Activated CD4-positive, alpha-beta memory T cell treated with anti-CD3 and anti-CD28 coated beads, Interleukin-2, amount 10 ng/mL, durations not matched to agents 7 days and 5 days (primary cell): Measurements from ENCODE around the gene GAL3ST2. TPM values are rescaled to one million over a fixed set of nuclear protein-coding genes. Genes with fewer than 3 reads are reported as not detected.

Experiments
- CTCF ChIA-PET: fragments of 350-600 bp; sonication (Branson Sonifier 250); formaldehyde crosslinking; loops from one replicate; lab custom pipeline; 2021; ENCODE audit warnings: antibody characterized with exemption, inconsistent platforms; lab: Charles Lee
- POLR2A ChIA-PET: fragments of 350-600 bp; sonication (Branson Sonifier 250); formaldehyde crosslinking; loops from one replicate; lab custom pipeline; 2021; ENCODE audit warnings: antibody characterized with exemption; lab: Charles Lee
- DNase-seq: peaks from one replicate; pipeline ENCODE4 v3.0.0-alpha.2; 2020
- H3K27ac Mint-ChIP-seq: one replicate; pipeline ENCODE4 v1.8.0; 2021; ENCODE audit warnings: mild to moderate bottlenecking, mixed read lengths
- H3K27me3 Mint-ChIP-seq: one replicate; pipeline ENCODE4 v1.8.0; 2021; ENCODE audit warnings: mixed read lengths
- H3K36me3 Mint-ChIP-seq: one replicate; pipeline ENCODE4 v1.8.0; 2021; ENCODE audit warnings: low read depth, mixed read lengths
- H3K4me1 Mint-ChIP-seq: one replicate; pipeline ENCODE4 v1.8.0; 2021; ENCODE audit warnings: mixed read lengths
- H3K4me3 Mint-ChIP-seq: one replicate; pipeline ENCODE4 v1.8.0; 2021; ENCODE audit warnings: mild to moderate bottlenecking, mixed read lengths
- H3K9me3 Mint-ChIP-seq: one replicate; pipeline ENCODE4 v1.8.0; 2021; ENCODE audit warnings: mixed read lengths
- total RNA-seq, 2 experiments: library from RNA; stranded (reverse); gene quantifications; one replicate each; pipeline ENCODE4 v1.2.3, GENCODE V29; 2021

The GAL3ST2 gene
- total RNA-seq, 2 experiments from 2014 or later = 0.23 to 0.58 TPM

GRCh38 chr2:241846406-241846805, 69.8 kb downstream of the GAL3ST2 start:
- H3K4me3 Mint-ChIP-seq = peak overlapping the region; percentile 14
- H3K27ac Mint-ChIP-seq = peak overlapping the region; percentile 59
- no peaks in the 10 kb centered on the region for H3K9me3 Mint-ChIP-seq
- H3K36me3 Mint-ChIP-seq = peaks cover 4% of the 10 kb centered on the region
- DNase-seq = peak; percentile 15
- peaks cover 25% of the 10 kb centered on the region for H3K27me3 Mint-ChIP-seq
- CTCF ChIA-PET = interaction anchor here (1.1 to 2.3 kb wide), 2 partner anchors 12 to 13 kb away, joined by 3 to 12 read pairs; partner anchors contain the start of gene PDCD1
- POLR2A ChIA-PET = interaction anchor here (1.0 to 3.3 kb wide), 3 partner anchors 83 to 160 kb away, joined by 4 to 26 read pairs (median 4); partner anchors contain the start of genes D2HGDH and DTYMK
- peaks cover 35% of the 10 kb centered on the region for H3K4me1 Mint-ChIP-seq

DNA sequence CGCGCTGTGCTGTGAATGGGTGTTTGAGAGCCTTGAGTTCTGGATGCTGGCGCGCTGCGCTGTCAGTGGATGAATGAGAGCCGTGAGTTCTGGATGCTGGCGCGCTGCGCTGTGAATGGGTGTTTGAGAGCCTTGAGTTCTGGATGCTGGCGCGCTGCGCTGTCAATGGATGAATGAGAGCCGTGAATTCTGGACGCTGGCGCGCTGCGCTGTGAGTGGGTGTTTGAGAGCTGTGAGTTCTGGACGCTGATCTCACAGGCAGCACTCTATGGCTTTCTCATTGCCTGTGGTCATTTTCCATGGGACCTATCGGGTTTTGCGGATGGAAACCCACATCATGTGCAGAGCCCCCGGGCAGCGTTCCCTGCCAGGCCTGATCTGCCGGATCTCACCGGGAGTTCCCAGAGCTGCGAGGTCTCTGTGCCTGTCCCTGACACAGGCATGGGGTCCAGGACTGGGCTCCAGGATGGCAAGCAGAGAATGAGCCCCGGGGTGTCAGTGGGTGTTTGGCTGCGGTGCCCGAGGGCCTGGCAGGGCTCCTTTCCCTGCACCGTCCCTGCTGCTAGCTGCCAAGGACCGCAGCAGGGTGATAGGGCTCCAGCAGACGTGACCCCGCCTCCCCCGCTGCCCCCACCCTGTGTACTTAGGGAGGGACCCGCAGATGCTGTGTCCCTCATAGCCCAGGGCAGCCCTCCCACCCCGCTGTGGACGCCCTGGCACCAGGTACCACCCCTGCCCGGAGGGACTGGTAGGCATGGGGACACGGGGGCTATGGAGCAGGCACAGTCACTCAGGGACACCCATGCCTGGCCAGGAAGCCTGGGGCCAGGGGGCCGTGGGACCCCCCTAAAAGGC, 72.4 kb downstream of the GAL3ST2 start:
- Mint-ChIP-seq H3K4me1 (peaks cover 24% of the 10 kb centered on the region), H3K9me3 (no peaks in the 10 kb centered on the region), H3K27me3 (peaks cover 15% of the 10 kb centered on the region), H3K36me3 (peaks cover 4% of the 10 kb centered on the region), H3K4me3 (no peak overlapping the region), H3K27ac (no peak overlapping the region)
- no peak for DNase-seq
- ChIA-PET POLR2A (no interaction called here), CTCF (no interaction called here)

DNA sequence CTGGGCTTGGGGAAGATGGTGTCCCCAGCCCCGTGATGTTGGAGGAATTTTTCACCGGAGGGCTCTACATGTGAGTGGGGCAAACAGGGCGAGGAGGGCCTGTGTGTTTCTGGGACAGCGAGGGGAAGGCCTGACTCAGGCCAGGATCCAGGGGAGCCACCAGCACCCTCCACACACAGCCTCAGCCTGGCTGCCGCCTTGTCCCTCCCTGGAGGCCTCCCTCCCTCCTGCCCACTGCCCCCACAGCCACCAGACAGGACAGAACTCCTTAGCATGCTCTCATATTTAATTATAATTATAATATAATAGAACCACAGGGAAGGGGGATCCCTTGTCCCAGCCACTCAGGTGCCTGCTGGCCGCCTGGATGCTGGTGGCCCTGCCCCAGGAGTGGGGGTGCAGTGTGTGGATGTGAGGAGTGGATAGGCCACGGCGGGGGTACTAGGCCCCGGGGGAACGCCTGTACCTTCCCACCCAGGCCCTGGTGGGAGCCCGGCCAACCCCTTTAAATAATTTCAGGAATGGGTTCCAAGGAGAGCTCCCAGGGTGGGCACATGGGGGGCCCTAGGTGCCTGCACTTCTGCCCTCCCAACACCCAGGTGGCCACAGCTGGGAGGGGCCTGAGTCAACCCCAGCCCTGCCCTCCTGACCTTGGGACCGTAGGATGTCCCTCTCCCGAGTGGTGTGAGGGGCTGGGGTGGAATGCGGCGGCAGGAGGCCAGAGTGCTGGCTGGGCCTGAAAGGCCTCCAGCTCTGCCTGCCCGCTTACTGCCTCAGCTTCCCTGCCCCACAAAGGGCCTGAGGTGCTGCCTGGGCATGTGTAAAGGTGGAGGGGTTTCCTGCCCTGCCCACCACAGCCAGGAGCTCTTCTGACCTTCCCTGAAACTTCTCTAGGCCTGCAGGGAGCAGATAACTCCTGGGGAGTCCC, 73.3 kb downstream of the GAL3ST2 start:
- Mint-ChIP-seq H3K4me1 (peaks cover 18% of the 10 kb centered on the region), H3K27ac (no peak overlapping the region), H3K27me3 (peaks cover 13% of the 10 kb centered on the region), H3K36me3 (peaks cover 4% of the 10 kb centered on the region), H3K9me3 (no peaks in the 10 kb centered on the region), H3K4me3 (no peak overlapping the region)
- peak; percentile 13 for DNase-seq
- CTCF ChIA-PET = interaction anchor here (1.0 kb wide), 1 partner anchor 10 kb away, joined by 4 read pairs; no protein-coding TSS in a partner anchor
- POLR2A ChIA-PET = no interaction called here

DNA sequence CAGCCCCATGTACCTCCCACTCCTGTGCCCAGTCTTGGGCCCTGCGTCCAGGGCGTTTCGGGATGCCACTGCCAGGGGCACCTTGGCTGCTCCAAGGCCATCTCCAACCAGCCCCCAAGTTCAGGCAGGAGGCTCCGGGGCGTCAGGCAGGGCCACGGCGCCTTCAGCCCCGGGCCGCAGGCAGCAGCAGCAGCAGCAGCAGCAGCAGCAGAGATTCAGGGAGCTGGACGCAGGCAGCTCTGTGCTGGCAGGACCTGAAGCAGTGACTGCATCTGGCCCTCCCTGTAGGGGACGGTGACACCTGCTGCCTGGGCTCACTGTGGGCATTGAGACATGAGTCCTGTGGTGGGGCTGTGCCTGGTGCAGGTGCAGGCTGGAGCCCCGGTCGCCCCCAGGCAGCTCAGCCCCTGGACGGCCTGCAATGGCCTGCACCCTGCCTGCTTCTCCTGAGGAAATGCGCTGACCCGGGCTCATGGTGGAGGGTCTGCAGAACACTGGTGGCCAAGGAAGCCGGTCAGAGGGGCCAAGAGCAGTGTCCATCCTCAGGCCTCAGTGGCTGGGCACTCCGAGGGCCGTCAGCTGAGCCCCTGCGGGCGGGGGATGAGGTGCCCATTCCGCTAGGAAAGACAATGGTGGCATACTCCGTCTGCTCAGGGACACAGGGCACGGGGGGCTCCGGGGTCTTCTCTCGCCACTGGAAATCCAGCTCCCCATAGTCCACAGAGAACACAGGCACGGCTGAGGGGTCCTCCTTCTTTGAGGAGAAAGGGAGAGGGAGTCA, 74.1 kb downstream of the GAL3ST2 start:
- ChIA-PET CTCF (interaction anchor here (1.0 kb wide), 1 partner anchor 9 kb away, joined by 4 read pairs; no protein-coding TSS in a partner anchor), POLR2A (interaction anchor here (1.0 kb wide), 1 partner anchor 9 kb away, joined by 3 read pairs; no protein-coding TSS in a partner anchor)
- no peaks in the 10 kb centered on the region for H3K9me3 Mint-ChIP-seq
- H3K27me3 Mint-ChIP-seq = peaks cover 7% of the 10 kb centered on the region
- peak; percentile 12 for DNase-seq
- peaks cover 4% of the 10 kb centered on the region for H3K36me3 Mint-ChIP-seq
- H3K27ac Mint-ChIP-seq = no peak overlapping the region
- H3K4me1 Mint-ChIP-seq = peaks cover 9% of the 10 kb centered on the region
- no peak overlapping the region for H3K4me3 Mint-ChIP-seq

GRCh38 chr2:241851325-241852115, 74.9 kb downstream of the GAL3ST2 start:
- peak; percentile 11 for DNase-seq
- H3K36me3 Mint-ChIP-seq = no peaks in the 10 kb centered on the region

DNA sequence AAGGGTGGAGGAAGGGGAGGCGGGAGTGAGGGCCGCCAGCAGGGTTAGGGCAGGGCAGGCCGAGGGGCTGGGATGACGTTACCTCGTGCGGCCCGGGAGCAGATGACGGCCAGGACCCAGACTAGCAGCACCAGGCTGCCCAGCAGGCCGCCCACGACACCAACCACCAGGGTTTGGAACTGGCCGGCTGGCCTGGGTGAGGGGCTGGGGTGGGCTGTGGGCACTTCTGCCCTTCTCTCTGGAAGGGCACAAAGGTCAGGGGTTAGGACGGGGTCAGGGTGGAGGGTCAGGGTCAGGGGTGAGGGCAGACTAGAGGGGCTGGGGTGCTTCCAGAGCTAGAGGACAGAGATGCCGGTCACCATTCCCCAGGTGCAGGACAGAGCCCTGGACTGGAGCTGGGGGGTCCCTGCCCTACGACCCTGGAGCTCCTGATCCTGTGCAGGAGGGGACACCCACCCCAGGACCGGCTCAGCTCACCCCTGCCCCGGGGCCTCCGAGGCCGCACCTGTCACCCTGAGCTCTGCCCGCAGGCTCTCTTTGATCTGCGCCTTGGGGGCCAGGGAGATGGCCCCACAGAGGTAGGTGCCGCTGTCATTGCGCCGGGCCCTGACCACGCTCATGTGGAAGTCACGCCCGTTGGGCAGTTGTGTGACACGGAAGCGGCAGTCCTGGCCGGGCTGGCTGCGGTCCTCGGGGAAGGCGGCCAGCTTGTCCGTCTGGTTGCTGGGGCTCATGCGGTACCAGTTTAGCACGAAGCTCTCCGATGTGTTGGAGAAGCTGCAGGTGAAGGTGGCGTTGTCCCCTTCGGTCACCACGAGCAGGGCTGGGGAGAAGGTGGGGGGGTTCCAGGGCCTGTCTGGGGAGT, 75.7 kb downstream of the GAL3ST2 start:
- ChIA-PET POLR2A (no interaction called here), CTCF (no interaction called here)
- no peak overlapping the region for H3K4me3 Mint-ChIP-seq
- no peak overlapping the region for H3K27ac Mint-ChIP-seq
- no peaks in the 10 kb centered on the region for H3K27me3 Mint-ChIP-seq
- peaks cover 8% of the 10 kb centered on the region for H3K4me1 Mint-ChIP-seq
- no peaks in the 10 kb centered on the region for H3K9me3 Mint-ChIP-seq
- H3K36me3 Mint-ChIP-seq = no peaks in the 10 kb centered on the region
- peak; percentile 14 for DNase-seq

More at GRCh38 chr2:241851325-241852115, 74.9 kb downstream of the GAL3ST2 start:
- Mint-ChIP-seq H3K4me1 (peaks cover 3% of the 10 kb centered on the region), H3K27ac (no peak overlapping the region), H3K4me3 (no peak overlapping the region), H3K9me3 (no peaks in the 10 kb centered on the region), H3K27me3 (peaks cover 2% of the 10 kb centered on the region)
- ChIA-PET CTCF (no interaction called here), POLR2A (interaction anchor here (1.0 kb wide), 1 partner anchor 8 kb away, joined by 3 read pairs; no protein-coding TSS in a partner anchor)

GRCh38 chr2:241852981-241853631, 76.5 kb downstream of the GAL3ST2 start:
- ChIA-PET CTCF (no interaction called here), POLR2A (no interaction called here)
- Mint-ChIP-seq H3K9me3 (no peaks in the 10 kb centered on the region), H3K4me1 (peaks cover 12% of the 10 kb centered on the region), H3K36me3 (no peaks in the 10 kb centered on the region), H3K4me3 (no peak overlapping the region), H3K27me3 (no peaks in the 10 kb centered on the region), H3K27ac (no peak overlapping the region)
- DNase-seq = no peak

Other genes with a start within 250 kb of the GAL3ST2 start
- gene BOK, start 218.1 kb upstream of the GAL3ST2 start, total RNA-seq = under 1 TPM; 0.08 to 0.15 TPM
- gene THAP4, start 139.7 kb upstream of the GAL3ST2 start, total RNA-seq = 10 to 100 TPM; 31.9 to 34.3 TPM
- 10 to 100 TPM; 84.1 to 87.1 TPM for gene ATG4B, start 139.1 kb upstream of the GAL3ST2 start, total RNA-seq
- gene DTYMK, start 90.0 kb upstream of the GAL3ST2 start, total RNA-seq = 10 to 100 TPM; 54.8 to 57.7 TPM
- 10 to 100 TPM; 26.4 to 27.4 TPM for gene ING5, start 74.8 kb upstream of the GAL3ST2 start, total RNA-seq
- gene D2HGDH, start 42.2 kb upstream of the GAL3ST2 start, total RNA-seq = 10 to 100 TPM; 24.6 to 25.0 TPM
- gene NEU4, start 32.4 kb downstream of the GAL3ST2 start, total RNA-seq = under 1 TPM; 0.38 to 0.43 TPM
- gene PDCD1, start 82.1 kb downstream of the GAL3ST2 start, total RNA-seq = 10 to 100 TPM; 17.2 to 17.9 TPM
- under 1 TPM in 1 of 2 experiments, not detected in 1; 0.13 TPM for gene RTP5, start 92.9 kb downstream of the GAL3ST2 start, total RNA-seq